OCI-LY7 (cell line): ENCODE measurements around the gene POLR3H.

Experiments
- EZH2phosphoT487 ChIP-seq: fragments of 200-600 bp; sonication (generic); IDR thresholded peaks from 2 replicates; pipeline ENCODE4 v1.6.1; 2018; ENCODE audit warnings: low read depth, borderline replicate concordance, mild to moderate bottlenecking, mixed run types, antibody characterized with exemption, low read length, moderate library complexity, mixed read lengths
- TF ChIP-seq, protein P1 (sequence below): fragments of 200-600 bp; sonication (generic); conservative IDR thresholded peaks from 2 replicates; pipeline ENCODE4 v1.5.1; 2014; ENCODE audit warnings: mild to moderate bottlenecking, antibody characterized with exemption, low read length, moderate library complexity, mixed read lengths

- TF ChIP-seq, protein P1, sequence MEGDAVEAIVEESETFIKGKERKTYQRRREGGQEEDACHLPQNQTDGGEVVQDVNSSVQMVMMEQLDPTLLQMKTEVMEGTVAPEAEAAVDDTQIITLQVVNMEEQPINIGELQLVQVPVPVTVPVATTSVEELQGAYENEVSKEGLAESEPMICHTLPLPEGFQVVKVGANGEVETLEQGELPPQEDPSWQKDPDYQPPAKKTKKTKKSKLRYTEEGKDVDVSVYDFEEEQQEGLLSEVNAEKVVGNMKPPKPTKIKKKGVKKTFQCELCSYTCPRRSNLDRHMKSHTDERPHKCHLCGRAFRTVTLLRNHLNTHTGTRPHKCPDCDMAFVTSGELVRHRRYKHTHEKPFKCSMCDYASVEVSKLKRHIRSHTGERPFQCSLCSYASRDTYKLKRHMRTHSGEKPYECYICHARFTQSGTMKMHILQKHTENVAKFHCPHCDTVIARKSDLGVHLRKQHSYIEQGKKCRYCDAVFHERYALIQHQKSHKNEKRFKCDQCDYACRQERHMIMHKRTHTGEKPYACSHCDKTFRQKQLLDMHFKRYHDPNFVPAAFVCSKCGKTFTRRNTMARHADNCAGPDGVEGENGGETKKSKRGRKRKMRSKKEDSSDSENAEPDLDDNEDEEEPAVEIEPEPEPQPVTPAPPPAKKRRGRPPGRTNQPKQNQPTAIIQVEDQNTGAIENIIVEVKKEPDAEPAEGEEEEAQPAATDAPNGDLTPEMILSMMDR = no peak
- no peak for TF ChIP-seq EZH2phosphoT487
Measured at GRCh38 chr22:41512421-41513194, 31.7 kb downstream of the POLR3H start.
